Putamen (tissue), 1 donor: ENCODE data around the gene CHST11.
"Not testable (repeated sequence)": the region's sequence is repeated elsewhere in the genome, so short reads cannot be mapped to it uniquely, and the experiment has no call there.

Experiments
- DNase-seq: peaks from one replicate; pipeline ENCODE4 v3.0.0-alpha.2; 2016; ENCODE audit warnings: low spot score

Gene CHST11

DNA sequence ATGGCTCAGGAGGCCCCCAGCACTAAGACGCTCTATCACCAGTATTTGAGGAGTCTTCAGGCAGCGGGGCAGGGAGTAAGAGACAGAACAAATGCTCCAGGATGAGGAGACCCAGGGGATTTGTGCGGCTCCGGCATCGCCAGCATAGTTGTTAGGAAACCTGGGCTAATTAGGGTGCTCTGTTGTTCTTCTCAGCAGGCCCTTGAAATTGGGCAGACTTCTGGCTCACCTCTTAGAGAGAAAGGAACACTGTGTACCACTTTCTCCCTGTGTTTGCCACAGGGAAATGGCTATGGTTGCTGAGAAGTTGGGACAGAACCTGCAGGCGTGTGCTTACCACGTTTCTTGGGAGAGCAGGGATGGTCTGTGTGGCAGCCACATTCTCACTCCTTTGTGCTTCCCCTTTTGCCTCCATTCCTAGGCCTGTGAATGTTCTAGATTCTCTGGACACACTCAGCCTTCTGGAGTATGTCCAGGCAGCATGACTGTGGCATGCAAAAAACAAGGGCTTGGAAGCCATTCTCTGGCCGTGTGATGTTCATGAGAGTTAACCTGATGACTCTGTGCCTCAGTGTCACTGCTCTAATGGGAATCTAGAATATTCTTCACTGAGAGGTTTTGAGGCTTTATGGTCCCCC is 109.0 kb downstream of the CHST11 start:
- DNase-seq, result no peak

- DNase-seq, result no peak
Measured at GRCh38 chr12:104566244-104566993, 109.7 kb downstream of the CHST11 start.

GRCh38 chr12:104567832-104568486 is 111.2 kb downstream of the CHST11 start:
- no peak for DNase-seq

DNA sequence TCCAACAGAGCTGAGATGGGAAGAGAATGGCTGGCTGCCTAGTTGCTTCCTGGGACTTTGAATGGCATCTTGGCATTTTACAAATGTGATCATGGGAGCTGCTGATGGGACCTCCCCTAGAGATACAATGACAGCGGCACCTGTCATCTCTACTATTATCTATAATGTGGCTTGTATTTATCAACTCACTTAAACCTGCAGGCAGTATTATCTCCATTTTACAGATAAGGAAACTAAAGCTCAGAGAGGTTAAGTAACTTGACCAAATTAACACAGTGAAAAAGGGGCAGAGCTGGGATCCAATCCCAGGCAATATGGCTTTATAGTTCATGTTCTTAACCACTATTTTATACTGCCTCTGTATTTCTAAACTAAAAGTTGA is 111.7 kb downstream of the CHST11 start:
- no peak for DNase-seq

- DNase-seq, result no peak
Measured at GRCh38 chr12:104568935-104569334, 112.2 kb downstream of the CHST11 start.

GRCh38 chr12:104569346-104570173 is 112.8 kb downstream of the CHST11 start:
- no peak for DNase-seq

DNA sequence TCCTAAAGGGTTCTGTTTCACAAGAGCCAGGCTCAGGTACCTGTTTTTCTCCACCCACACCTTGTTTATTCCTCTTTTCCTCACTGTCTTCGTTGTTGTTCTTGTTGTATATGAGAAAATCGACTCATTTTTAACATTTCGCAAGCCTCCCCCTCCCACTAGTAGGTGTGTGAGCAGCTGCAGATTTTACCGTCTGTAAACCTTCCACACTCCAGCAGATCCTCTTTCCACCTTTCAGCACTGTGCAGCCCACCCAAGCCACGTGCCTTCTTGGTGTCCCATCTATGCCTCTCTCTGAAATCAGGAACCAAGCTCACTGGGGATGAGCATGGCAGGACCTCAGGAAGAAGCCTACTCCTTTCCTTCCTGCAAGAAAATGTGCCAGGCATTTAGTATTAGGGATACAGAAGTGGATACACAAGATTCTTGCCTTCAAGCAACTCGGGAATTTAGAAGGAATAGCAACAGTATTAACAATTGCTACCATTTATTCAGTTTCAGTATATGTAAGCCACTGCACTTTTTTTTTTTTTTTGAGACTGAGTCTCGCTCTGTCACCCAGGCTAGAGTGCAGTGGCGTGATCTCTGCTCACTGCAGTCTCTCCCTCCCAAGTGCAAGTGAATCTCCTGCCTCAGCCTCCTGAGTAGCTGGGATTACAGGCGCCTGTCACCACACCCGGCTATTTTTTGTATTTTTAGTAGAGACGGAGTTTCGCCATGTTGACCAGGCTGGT is 113.6 kb downstream of the CHST11 start:
- DNase-seq, result no peak

- DNase-seq, result no peak
Measured at GRCh38 chr12:104571328-104571727, 114.6 kb downstream of the CHST11 start.

DNA sequence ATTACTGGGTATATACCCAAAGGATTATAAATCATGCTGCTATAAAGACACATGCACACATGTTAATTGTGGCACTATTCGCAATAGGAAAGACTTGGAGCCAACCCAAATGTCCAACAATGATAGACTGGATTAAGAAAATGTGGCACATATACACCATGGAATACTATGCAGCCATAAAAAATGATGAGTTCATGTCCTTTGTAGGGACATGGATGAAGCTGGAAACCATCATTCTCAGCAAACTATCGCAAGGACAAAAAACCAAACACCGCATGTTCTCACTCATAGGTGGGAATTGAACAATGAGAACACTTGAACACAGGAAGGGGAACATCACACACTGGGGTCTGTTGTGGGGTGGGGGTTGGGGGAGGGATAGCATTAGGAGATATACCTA is 117.6 kb downstream of the CHST11 start:
- not testable (repeated sequence) for DNase-seq

DNA sequence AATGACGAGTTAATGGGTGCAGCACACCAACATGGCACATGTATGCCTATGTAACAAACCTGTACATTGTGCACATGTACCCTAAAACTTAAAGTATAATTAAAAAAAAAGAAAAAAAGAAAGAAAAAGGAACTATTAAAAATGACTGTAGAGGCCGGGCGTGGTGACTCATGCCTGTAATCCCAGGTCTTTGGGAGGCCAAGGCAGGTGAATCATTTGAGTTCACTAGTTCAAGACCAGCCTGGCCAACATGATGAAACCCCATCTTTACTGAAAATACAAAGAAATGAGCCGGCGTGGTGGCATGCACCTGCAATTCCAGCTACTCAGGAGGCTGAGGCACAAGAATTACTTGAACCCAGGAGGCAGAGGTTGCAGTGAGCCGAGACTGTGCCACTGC is 118.0 kb downstream of the CHST11 start:
- not testable (repeated sequence) for DNase-seq

- DNase-seq, result no peak
Measured at GRCh38 chr12:104575442-104576186, 118.9 kb downstream of the CHST11 start.

DNA sequence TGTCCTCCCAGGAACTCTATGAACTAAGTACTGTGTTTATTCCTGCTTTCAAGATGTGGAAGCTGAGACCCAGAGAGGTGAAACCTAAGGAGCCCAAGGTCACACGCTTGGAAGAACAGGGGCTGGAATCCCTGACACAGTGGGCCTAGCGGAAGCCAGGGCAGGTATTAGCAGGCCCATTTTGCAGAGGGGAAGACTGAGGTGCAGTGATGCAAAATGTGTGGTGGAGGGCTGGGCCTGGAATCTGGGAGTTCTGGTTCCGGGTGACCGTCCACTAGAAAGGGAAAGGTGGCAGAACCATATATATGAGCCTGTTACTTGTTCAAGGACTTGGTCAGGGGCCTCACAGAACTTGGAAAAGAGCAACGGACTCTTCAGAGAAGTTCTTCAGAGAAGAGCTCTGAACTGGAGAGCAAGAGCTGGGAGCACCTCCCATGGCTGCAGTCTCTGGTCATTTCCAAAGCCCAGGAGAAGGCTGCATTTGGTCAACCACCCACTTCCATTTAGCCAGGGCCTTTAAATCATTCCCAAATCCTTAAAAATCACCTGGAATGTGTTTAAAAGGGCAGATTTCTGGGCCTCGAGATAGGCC is 119.5 kb downstream of the CHST11 start:
- DNase-seq, result no peak

DNA sequence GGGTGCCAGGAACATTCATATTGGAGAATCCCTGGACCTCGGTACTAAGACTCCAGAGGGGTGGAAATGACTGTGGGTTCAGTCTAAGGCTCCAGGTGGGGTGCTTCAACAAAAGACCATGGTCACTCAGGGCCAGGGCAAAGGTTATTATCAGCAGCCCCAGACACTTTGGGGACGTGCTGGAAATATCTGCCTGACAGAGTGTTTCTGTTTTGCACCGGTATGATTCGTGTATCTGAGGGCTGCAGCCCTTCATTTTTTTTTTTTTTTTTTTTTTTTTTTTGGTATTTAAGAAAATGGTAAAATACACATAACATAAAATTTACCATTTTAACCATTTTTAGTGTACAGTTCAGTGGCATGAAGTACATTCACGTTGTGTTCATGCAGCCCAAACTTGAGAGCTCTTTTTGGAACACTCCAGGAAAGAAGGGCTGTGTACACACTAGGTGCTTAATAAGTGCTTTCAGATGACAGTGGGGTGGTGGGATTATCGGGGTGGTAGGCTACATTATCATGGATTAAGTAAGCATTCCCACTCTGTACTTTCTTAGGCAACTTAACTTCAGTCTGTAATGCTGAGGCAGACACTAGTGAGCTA is 120.3 kb downstream of the CHST11 start:
- DNase-seq, result no peak

DNA sequence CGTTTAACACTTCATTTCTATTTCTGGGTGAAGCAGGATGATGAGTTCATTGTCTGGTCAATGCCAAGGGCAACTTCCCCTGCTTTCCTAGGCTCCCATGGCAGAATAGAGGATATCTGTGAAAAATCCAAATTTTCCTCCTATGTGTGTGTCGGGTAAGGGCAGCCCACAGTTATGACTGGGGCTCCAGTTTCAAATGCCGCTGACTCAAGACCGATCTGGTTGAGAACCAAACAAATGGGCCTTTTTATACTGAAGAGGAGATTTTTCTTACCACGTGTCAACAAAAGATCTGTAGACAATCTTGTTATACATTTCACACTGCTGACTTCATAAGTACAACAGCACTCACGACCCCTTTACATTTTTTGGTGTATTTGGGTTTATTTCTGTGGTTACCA is 120.8 kb downstream of the CHST11 start:
- no peak for DNase-seq

GRCh38 chr12:104578453-104578852 is 121.7 kb downstream of the CHST11 start:
- no peak for DNase-seq

GRCh38 chr12:104579718-104580495 is 123.2 kb downstream of the CHST11 start:
- DNase-seq, result no peak

DNA sequence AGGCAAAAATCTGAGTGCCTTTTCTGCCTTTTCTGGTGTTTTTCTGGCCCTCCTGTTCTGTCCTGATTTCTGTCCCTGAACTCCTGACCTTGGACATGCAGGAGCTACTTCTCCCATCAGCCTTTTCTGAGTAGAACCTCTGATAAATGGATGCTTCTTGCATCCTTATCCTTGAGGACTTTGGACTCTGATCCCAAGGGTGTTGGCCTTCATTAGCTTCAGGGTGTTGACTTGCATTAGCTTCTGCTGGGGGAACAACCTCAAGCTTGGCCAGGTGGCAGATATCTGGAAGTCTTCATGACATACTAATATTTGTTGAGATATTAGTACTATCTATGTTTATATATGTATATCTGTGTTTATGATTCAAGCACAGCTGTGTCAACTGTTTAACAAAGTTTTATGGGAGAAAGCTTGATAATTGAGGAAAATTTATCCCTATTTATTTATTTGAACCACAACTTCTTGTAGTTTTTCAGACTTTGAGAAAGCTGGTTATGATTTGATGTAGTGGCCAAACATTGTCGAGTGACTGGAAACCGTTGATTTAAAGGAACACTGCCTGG is 124.3 kb downstream of the CHST11 start:
- DNase-seq, result no peak

DNA sequence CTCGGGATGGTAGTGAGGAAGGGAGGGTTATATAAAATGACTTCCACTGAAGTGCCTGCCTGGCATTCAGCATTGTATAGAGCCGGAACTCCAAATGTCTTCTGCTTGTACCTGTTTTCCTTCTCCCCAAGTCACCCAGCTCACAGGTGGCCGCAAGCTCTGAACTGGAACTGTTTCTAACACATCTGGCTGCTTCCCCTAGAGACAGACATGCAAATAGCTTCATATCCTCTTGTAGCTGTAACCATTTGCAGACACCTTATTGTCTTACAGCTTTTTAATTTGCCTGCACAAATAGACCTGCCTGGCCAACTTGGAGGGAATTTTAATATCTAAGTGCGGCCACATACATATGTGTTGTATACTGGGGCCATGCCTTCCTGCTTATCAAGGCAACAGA is 126.0 kb downstream of the CHST11 start:
- no peak for DNase-seq

- no peak for DNase-seq
Measured at GRCh38 chr12:104583301-104583700, 126.6 kb downstream of the CHST11 start.
